GM23248 (cell line): ENCODE results near the gene POLR3H.

Experiments used
- EZH2 ChIP-seq: fragments of 200-600 bp; sonication (generic); IDR thresholded peaks from 2 replicates; pipeline ENCODE4 v1.6.1; 2018; ENCODE audit warnings: antibody characterized with exemption, mild to moderate bottlenecking; ENCODE audit not compliant: insufficient read depth, poor library complexity, severe bottlenecking
- EZH2phosphoT487 ChIP-seq: fragments of 200-600 bp; sonication (generic); IDR thresholded peaks from 2 replicates; pipeline ENCODE4 v1.6.1; 2018; ENCODE audit warnings: antibody characterized with exemption, moderate library complexity, mild to moderate bottlenecking, low read depth; ENCODE audit not compliant: insufficient read depth

GRCh38 chr22:41511521-41511968 is 32.7 kb downstream of the POLR3H start:
- no peak for TF ChIP-seq EZH2phosphoT487
- no peak for TF ChIP-seq EZH2
